Right lung (tissue), 5 donors: ENCODE data around the gene PLCH2. TPM values are rescaled to one million over a fixed set of nuclear protein-coding genes. Genes with fewer than 3 reads are reported as not detected.
A peak's percentile ranks its signal among the peaks of the same experiment; 100 is the strongest.

ENCODE experiments used
- DNase-seq, 2 donors: peaks; one replicate each; pipeline ENCODE4 v3.0.0-alpha.2; 2013
- polyA plus RNA-seq, 5 donors: library from polyadenylated mRNA; unstranded; fragments of 120-200 nt; gene quantifications; one replicate each; pipeline versions ENCODE4 v1.2.1 to v1.2.3, GENCODE V29; 2013; ENCODE audit warnings: inconsistent platforms in 1 of 5, low replicate concordance in 1 of 5; ENCODE audit not compliant: insufficient read length in 5 of 5, insufficient read depth in 1 of 5

PLCH2 gene
- polyA plus RNA-seq, 5 donors, result 2.7 to 5.8 (median 3.4) TPM

DNA sequence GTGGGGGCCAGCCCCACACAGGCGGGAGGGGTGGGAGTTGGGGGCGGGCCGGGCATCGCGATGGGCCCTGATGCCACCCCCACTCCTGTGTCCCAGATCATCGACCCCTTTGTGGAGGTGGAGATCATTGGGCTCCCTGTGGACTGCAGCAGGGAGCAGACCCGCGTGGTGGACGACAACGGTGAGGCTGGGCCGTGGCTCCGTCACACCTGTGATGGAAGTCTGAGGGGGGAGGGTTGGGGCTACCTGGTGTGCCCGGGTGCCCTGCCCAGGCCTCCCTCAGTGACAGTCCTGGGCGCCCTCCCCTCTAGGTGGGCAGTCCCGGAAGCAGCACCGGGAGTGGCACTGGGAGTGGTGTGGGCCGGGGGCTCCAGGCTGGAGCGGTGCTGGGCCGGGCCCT, 22.6 kb downstream of the PLCH2 start:
- no peak for DNase-seq

GRCh38 chr1:2499260-2499659, 23.2 kb downstream of the PLCH2 start:
- DNase-seq, result no peak

DNA sequence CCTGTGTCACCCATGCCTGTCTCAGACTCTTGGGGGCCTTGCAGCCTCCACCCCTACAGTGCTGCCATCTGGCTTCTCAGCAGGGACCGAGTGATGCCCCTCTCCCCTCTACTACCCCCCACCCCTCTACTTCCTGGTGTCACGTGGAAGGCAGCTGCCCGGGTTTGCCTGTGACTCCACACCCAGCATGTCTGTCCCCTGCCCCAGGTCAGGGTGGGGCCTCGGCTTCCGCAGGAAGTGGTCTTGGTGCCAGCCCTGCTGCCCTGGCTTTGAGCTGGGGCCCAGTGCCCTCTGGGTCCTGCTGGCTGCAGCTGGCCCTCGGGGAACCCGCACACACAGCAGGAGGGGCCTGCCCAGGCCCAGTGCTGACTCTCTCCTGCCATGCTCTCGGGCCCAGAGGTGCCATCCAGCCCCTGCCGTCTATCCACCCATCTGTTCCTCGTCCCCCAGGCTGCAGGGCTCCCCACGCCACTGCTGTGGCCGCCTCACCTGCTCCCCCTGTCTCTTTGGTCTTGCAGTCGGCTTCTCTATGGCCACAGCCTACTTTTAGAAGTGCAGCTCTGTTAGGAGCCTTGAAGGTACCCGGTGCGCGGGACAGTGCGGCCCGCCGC, 24.0 kb downstream of the PLCH2 start:
- no peak for DNase-seq

GRCh38 chr1:2501041-2501819, 25.1 kb downstream of the PLCH2 start:
- no peak for DNase-seq

GRCh38 chr1:2501820-2502119, 25.7 kb downstream of the PLCH2 start:
- no peak for DNase-seq

GRCh38 chr1:2502210-2502609, 26.1 kb downstream of the PLCH2 start:
- no peak for DNase-seq

DNA sequence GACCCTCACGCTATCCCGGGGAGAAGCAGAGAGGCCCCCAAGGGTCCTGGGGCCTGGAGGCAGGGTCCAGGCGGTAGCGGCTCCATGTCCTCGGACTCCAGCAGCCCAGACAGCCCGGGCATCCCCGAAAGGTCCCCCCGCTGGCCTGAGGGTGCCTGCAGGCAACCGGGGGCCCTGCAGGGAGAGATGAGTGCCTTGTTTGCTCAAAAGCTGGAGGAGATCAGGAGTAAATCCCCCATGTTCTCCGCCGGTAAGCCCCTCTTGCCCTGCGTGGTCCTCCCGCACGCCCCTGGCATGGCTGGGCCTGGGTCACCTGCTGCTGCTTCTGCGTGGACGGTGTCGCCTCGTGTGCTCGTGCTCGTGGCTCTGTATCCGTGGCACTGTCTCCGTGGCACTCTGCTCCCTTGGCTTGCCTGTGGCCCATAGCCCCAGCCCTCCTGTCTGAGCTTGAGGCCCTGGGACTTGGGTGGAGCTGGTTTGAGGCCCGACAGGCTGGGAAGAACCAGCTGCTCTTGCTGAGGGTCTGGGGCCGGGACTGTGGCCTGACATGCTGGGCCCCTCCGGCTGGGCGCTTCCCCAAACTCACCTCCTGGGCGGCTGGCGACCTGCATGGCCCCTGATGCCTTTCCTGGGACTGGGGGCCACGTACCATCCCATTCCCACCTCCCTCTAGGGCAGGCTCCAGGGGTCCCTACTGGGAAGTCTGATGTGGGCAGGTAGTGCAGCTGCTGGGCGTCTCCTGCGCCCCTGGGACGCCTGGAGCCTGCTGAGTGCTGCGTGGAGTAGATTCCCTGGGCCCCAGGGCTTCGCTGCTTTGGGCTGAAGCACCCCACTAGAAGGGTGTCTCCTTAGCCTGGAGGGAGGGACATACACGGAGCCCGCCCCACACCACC, 26.8 kb downstream of the PLCH2 start:
- no peak for DNase-seq

DNA sequence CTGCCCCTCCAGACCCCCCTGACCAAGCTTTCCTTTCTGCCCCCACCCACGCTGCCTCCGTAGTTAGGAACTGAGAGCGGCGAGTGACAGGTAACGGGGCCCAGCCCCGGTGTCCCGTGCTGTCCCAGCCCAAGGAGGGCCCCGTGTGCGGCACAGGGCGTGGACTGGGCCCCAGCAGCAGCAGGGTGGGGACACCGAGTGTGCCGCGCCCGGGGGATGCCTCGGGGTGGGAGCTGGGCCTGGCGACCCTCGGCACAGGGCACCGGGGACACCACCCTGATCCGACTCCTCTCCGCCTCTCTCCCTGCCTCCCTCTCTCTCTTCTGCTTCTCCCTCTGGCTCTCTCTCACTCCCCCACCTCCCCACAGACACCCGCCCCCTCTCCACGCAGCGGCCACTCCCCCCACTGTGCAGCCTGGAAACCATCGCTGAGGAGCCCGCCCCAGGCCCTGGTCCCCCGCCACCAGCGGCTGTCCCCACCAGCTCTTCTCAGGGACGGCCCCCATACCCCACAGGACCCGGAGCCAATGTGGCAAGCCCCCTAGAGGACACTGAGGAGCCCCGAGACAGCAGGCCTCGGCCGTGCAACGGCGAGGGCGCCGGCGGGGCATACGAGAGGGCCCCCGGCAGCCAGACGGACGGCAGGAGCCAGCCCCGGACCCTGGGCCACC, 27.6 kb downstream of the PLCH2 start:
- no peak for DNase-seq

DNA sequence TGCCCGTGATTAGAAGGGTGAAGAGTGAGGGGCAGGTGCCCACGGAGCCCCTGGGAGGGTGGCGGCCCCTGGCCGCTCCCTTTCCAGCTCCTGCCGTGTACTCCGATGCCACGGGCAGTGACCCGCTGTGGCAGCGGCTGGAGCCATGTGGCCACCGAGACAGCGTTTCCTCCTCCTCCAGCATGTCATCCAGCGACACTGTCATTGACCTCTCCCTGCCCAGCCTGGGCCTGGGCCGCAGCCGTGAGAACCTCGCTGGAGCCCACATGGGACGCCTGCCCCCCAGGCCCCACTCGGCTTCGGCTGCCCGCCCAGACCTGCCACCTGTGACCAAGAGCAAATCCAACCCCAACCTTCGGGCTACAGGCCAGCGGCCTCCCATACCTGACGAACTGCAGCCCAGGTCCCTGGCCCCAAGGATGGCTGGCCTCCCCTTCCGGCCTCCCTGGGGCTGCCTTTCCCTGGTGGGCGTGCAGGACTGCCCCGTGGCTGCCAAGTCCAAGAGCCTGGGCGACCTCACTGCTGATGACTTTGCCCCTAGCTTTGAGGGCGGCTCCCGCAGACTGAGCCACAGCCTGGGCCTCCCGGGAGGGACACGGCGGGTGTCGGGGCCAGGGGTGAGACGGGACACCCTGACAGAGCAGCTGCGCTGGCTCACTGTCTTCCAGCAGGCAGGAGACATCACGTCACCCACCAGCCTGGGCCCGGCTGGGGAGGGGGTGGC, 28.3 kb downstream of the PLCH2 start:
- DNase-seq, result peak in 1 of 2 donors; percentile 36

DNA sequence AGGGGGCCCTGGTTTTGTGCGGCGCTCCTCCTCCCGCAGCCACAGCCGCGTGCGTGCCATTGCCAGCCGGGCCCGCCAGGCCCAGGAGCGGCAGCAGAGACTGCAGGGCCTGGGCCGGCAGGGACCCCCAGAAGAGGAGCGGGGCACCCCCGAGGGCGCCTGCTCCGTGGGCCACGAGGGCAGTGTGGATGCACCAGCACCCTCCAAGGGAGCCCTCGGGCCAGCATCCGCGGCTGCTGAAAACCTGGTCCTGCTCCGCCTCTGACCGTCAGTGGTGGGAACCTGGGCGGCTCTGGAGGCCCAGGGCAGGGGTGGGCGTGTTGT, 28.8 kb downstream of the PLCH2 start:
- no peak for DNase-seq

DNA sequence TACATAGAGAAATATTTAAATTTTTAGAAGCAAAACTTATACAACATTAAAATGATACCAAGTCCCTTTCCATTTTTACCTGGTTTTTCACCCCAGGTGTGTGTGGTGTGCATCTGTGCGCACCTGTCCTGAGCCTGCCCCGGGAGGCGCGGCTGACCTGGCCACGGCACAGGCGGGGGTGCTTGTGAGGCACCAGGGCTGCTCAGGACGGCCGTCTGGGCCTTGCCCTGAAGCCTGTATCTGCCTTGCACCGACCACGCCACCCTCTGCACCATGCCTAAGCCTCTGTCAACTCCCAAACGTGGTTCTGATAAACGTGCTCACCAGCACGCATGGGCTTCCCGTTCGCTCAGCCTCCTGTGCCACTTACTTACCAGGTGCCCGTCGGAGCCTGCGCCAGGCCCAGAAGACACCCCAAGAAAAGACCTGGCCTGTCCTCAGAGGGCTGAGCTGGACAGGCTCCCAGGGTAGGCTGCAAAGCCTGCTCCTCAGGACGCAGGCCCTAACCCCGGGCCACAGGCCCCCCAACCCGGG, 29.4 kb downstream of the PLCH2 start:
- DNase-seq, result no peak

DNA sequence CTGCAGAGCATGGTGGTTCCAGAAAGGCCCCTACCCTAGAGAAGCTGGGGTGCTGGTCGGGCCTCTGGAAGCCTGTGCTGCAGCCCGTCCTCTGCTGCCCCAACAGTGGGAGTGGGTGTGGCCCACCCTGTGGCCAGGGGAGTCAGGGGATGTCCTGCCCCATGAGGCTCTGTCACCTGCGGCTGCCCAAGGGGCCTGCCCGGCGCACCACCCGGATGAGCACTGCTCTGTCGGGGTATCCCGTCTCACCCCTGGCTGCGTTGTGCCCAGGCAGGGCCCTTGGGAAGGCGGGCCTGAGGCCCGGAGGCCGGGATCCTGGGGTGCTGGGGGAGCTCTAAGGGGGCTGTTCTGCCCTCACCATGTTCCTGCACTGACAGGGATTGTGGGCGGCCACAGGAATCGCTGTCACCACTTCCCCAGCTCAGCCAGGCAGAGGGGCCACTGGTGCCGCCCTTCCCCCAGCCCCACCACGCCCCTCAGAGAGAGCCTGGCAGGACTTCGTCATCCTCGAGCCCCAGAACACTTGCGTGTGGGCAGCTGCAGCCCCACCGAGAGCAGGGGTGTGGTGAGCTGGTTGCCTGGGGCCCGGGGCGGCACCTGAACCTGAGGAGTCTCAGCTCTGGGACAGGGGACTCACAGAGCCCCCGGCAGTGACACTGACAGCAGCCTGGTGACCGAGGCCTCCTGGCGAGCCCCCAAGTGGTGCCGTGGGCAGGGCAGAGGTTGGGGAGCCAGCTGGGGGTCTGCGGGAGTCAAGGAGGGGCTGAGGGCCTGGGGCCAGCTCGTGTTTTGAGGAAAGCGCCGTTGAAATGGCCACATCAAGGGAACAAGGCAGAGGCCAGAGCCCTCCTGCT, 30.1 kb downstream of the PLCH2 start:
- no peak for DNase-seq

GRCh38 chr1:2506901-2507565, 30.9 kb downstream of the PLCH2 start:
- DNase-seq, result no peak

GRCh38 chr1:2507744-2508155, 31.7 kb downstream of the PLCH2 start:
- DNase-seq, result no peak

DNA sequence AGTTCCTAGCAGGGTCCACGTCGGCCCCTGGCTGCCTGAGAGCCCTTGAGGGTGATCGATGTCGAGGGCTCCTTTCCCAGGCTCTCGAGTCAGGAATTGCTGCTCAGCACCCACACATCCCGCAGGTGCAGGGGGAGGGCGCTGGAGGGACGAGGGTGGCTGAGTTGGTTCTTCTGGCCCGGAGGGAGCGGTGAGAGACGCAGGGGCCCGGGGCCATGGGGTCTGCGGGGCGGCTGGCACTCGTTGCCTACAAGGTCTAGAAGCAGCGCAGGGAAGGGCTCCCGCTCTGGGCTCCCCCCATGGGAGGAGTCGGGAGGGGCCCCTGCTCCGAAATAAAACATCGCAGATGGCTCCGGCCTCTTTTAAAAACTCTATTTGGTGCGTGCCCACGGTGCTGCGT, 32.1 kb downstream of the PLCH2 start:
- no peak for DNase-seq

DNA sequence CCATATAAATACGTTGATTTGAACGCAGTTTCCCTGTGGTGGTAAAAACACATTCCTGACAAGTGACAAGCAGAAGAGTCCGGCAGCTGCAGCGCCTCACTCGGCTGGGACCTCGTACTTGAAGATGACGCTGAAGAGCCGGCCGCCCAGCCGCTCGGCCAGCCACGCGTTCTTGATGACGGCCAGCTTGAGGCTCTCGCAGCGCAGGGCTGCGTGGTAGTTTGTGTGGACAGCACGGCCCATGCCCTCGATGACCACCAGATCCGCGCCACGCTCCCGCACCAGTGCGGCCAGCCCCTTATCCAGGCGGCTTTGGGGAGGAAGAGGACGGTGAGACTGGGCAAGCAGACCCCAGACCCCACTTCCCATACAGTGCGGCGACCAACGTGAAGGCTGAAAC, 32.7 kb downstream of the PLCH2 start:
- DNase-seq, result no peak

GRCh38 chr1:2509589-2509988, 33.5 kb downstream of the PLCH2 start:
- DNase-seq, result no peak

- no peak for DNase-seq
Observed at GRCh38 chr1:2510366-2511155, 34.5 kb downstream of the PLCH2 start.

DNA sequence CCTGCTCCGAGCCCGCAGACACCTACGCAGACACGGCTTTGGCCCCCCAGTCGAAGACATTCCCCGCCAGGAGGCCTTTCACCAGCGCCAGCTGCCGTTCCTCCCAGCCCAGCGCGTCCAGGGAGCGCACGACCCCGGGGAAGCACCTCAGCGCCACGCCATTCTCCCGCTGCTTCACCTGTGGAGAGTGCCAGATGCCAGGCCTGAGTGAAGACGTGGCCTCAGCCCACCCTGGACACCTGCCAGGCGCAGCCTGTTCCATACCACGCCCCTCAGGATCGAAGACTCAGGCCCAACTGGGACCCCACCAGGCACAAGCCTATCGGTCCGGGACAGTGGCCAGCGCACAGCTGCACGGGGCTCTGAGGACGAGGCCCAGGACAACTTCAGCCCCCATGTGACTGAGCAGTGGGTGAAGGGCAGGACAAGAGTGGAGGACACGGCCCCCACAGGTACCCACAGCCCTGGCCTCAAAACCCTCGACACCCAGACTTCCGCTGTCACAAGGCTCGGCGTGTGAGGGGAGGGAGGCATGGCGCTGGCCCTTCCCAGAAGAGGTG, 36.9 kb downstream of the PLCH2 start:
- DNase-seq, result no peak
